ACC112 (cell line): Measurements from ENCODE around the gene TRIM41.
"Not testable (repeated sequence)": the region's sequence is repeated elsewhere in the genome, so short reads cannot be mapped to it uniquely, and the experiment has no call there.

Experiments
- H2AFZ ChIP-seq: fragments of 200-600 bp; sonication (generic); one replicate; pipeline ENCODE4 v1.6.0; 2017; ENCODE audit warnings: antibody characterized with exemption, low read length; ENCODE audit not compliant: unreplicated experiment
- H3K27ac ChIP-seq: fragments of 200-600 bp; sonication (generic); 2 replicates; pipeline ENCODE4 v1.5.1; 2014; ENCODE audit warnings: low read depth, mild to moderate bottlenecking, antibody characterized with exemption, low read length, moderate library complexity
- H3K27me3 ChIP-seq: fragments of 200-600 bp; sonication (generic); 2 replicates; pipeline ENCODE4 v1.6.1; 2014; ENCODE audit warnings: mild to moderate bottlenecking, antibody characterized with exemption, low read length, moderate library complexity, mixed read lengths; ENCODE audit not compliant: insufficient read depth
- H3K36me3 ChIP-seq: fragments of 200-600 bp; sonication (generic); 2 replicates; pipeline ENCODE4 v1.6.1; 2016; ENCODE audit warnings: mild to moderate bottlenecking, antibody characterized with exemption, low read length, moderate library complexity, mixed read lengths; ENCODE audit not compliant: insufficient read depth
- H3K4me1 ChIP-seq: fragments of 200-600 bp; sonication (generic); one replicate; pipeline ENCODE4 v1.6.1; 2016; ENCODE audit warnings: low read length, mixed read lengths; ENCODE audit not compliant: insufficient read depth, unreplicated experiment, control insufficient read depth
- H3K4me3 ChIP-seq: fragments of 200-600 bp; sonication (generic); 2 replicates; pipeline ENCODE4 v1.5.1; 2014; ENCODE audit warnings: mild to moderate bottlenecking, low read depth, low read length
- H3K79me2 ChIP-seq: fragments of 200-600 bp; sonication (generic); one replicate; pipeline ENCODE4 v1.6.0; 2016; ENCODE audit warnings: low read length; ENCODE audit not compliant: control insufficient read depth, unreplicated experiment, insufficient read depth

Gene TRIM41

GRCh38 chr5:181212934-181213333 lies 10.1 kb upstream of the TRIM41 start:
- H3K27ac ChIP-seq, result no peak overlapping the region
- H2AFZ ChIP-seq, result no peak overlapping the region
- no peaks in the 10 kb centered on the region for H3K79me2 ChIP-seq
- no peaks in the 10 kb centered on the region for H3K4me1 ChIP-seq
- H3K27me3 ChIP-seq, result no peaks in the 10 kb centered on the region
- H3K4me3 ChIP-seq, result no peak overlapping the region
- H3K36me3 ChIP-seq, result no peaks in the 10 kb centered on the region

GRCh38 chr5:181214249-181214648 lies 8.8 kb upstream of the TRIM41 start:
- H3K4me3 ChIP-seq, H3K27ac ChIP-seq, H3K4me1 ChIP-seq, H3K79me2 ChIP-seq, H2AFZ ChIP-seq, H3K36me3 ChIP-seq, H3K27me3 ChIP-seq: not testable (repeated sequence)

GRCh38 chr5:181215997-181216989 lies 6.8 kb upstream of the TRIM41 start:
- Histone ChIP-seq H2AFZ (peak overlapping the region; percentile 94), H3K27ac (no peak overlapping the region), H3K79me2 (no peaks in the 10 kb centered on the region), H3K36me3 (no peaks in the 10 kb centered on the region), H3K27me3 (no peaks in the 10 kb centered on the region), H3K4me1 (no peaks in the 10 kb centered on the region), H3K4me3 (peak overlapping the region; percentile 68)

- Histone ChIP-seq H3K27ac (no peak overlapping the region; the same call in 1 of the 2 replicates), H3K27me3 (no peaks in the 10 kb centered on the region), H3K4me3 (peak overlapping the region; percentile 66), H3K4me1 (no peaks in the 10 kb centered on the region), H3K79me2 (no peaks in the 10 kb centered on the region), H3K36me3 (no peaks in the 10 kb centered on the region), H2AFZ (peak overlapping the region; percentile 61)
These were observed 5.8 kb upstream of the TRIM41 start for GRCh38 chr5:181217111-181217802.

- H3K4me1 ChIP-seq, result no peaks in the 10 kb centered on the region
- no peaks in the 10 kb centered on the region for H3K36me3 ChIP-seq
- H2AFZ ChIP-seq, result peak overlapping the region; percentile 61
- no peak overlapping the region; the same call in 1 of the 2 replicates for H3K27ac ChIP-seq
- no peaks in the 10 kb centered on the region for H3K27me3 ChIP-seq
- peak overlapping the region; percentile 66 for H3K4me3 ChIP-seq
- no peaks in the 10 kb centered on the region for H3K79me2 ChIP-seq
These were observed 5.3 kb upstream of the TRIM41 start for GRCh38 chr5:181217803-181218062.

- Histone ChIP-seq H3K4me1 (no peaks in the 10 kb centered on the region), H3K27me3 (no peaks in the 10 kb centered on the region), H3K4me3 (peak overlapping the region; percentile 67), H3K36me3 (no peaks in the 10 kb centered on the region), H3K27ac (peak overlapping the region; percentile 27; the same call in 1 of the 2 replicates), H2AFZ (peak overlapping the region; percentile 26), H3K79me2 (no peaks in the 10 kb centered on the region)
These were observed 4.3 kb upstream of the TRIM41 start for GRCh38 chr5:181218795-181219124.

- no peak overlapping the region for H2AFZ ChIP-seq
- no peak overlapping the region for H3K4me3 ChIP-seq
- H3K36me3 ChIP-seq, result no peaks in the 10 kb centered on the region
- peaks cover 7% of the 10 kb centered on the region for H3K79me2 ChIP-seq
- H3K27ac ChIP-seq, result no peak overlapping the region
- H3K27me3 ChIP-seq, result no peaks in the 10 kb centered on the region
- peaks cover 2% of the 10 kb centered on the region for H3K4me1 ChIP-seq
These were observed 3.6 kb upstream of the TRIM41 start for GRCh38 chr5:181219262-181220177.

- H3K27me3 ChIP-seq, result no peaks in the 10 kb centered on the region
- H3K4me3 ChIP-seq, result no peak overlapping the region
- H3K27ac ChIP-seq, result no peak overlapping the region
- H2AFZ ChIP-seq, result no peak overlapping the region
- peaks cover 8% of the 10 kb centered on the region for H3K4me1 ChIP-seq
- H3K36me3 ChIP-seq, result no peaks in the 10 kb centered on the region
- peaks cover 13% of the 10 kb centered on the region for H3K79me2 ChIP-seq
These were observed 2.9 kb upstream of the TRIM41 start for GRCh38 chr5:181220178-181220515.

- Histone ChIP-seq H3K27ac (no peak overlapping the region; the same call in 1 of the 2 replicates), H3K4me1 (peaks cover 15% of the 10 kb centered on the region), H3K27me3 (no peaks in the 10 kb centered on the region), H3K79me2 (peaks cover 20% of the 10 kb centered on the region), H3K4me3 (no peak overlapping the region), H2AFZ (no peak overlapping the region), H3K36me3 (no peaks in the 10 kb centered on the region)
These were observed 1.8 kb upstream of the TRIM41 start for GRCh38 chr5:181221105-181221791.
